Activated CD4-positive, alpha-beta T cell treated with anti-CD3 and anti-CD28 coated beads for 1 hour (primary cell): ENCODE results near the gene TPI1.
"Not testable (repeated sequence)": the region's sequence is repeated elsewhere in the genome, so short reads cannot be mapped to it uniquely, and the experiment has no call there.

Experiments used
- DNase-seq: peaks from one replicate; pipeline ENCODE4 v3.0.0-alpha.2; 2020

The TPI1 gene

DNA sequence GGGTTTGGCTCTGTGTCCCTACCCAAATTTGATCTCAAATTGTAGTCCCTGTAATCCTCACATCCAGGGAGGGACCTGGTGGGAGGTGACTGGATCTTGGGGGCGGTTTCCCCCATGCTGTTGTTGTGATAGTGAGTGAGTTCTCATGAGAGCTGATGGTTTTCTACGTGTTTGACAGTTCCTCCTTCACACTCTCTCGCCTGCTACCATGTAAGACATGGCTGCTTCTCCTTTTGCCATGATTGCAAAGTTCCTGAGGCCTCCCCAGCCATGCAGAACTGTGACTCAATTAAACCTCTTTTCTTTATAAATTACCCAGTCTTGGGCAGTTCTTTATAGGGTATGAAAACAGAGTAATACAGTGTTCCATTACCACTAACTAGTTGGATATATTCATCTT lies 27.0 kb downstream of the TPI1 start:
- DNase-seq, result no peak

DNA sequence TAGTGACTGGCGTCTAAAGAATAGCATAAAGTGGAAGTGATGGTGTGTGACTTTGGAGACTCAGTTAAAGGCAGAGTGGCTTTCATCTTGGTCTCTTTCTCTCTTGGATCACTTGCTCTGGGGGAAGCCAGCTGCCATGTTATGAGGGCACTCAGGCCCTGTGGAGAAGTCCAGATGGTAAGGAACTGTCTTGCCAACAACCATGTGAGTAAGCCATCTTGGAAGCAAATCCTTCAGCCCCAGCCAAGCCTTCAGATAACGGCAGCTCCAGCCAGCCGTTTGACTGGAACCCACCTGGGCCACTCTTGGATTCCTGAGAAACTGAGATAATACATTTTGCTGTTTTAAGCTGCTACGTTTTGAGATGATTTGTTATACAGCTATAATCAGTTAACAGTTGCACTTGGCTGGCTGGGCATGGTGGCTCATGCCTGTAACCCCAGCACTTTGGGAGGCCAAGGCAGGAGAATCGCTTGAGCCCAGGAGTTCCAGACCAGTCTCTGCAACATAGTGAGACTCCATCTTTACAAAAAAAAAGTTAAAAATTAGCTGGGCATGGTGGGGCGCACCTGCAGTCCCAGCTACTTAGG lies 29.6 kb downstream of the TPI1 start:
- DNase-seq, result no peak

DNA sequence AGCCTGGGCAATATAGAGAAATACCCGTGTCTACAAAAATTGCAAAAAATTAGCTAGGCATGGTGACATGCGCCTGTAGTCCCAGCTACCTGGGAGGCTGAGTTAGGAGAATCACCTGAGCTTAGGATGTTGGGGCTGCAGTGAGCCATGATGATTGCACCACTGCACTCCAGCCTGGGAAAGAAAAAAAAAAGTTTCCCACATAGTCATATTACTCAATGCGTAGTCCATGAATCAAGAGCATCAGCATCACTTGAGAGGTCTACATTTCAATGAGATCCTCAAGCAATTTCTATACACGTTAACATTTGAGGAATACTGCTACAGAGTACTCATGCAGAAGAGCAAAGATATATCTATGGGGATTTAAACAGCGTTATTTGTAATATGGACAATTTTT lies 32.1 kb downstream of the TPI1 start:
- no peak for DNase-seq

DNA sequence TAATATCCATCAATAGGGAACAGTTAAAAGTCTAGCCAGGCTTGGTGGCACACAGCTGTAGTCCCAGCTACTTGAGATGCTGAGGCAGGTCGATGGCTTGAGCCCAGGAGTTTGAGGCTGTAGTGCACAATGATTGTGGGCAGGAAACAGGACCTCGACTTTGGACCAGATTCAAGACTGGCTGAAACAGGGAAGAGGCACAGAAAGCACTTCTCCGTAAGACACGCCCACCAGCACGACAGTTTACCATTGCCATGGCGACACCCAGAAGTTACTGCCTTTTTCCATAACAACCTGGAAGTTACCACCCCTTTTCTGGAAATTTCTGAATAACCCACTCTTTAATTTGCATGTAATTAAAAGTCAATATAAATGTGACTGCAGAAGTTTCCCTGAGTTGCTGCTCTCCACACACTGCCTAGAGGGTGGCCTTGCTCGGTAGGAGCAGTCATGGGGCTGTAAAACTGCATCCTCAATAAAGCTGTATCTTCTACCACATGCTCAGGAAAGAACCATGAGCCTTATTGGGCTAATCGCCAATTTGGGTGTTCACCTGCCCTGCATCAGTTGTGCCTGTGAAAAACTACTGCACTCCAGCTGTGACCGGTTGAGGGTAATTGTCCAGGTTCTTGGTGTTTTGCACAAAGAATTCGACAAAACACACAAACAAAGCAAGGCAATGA lies 32.6 kb downstream of the TPI1 start:
- DNase-seq, result no peak

DNA sequence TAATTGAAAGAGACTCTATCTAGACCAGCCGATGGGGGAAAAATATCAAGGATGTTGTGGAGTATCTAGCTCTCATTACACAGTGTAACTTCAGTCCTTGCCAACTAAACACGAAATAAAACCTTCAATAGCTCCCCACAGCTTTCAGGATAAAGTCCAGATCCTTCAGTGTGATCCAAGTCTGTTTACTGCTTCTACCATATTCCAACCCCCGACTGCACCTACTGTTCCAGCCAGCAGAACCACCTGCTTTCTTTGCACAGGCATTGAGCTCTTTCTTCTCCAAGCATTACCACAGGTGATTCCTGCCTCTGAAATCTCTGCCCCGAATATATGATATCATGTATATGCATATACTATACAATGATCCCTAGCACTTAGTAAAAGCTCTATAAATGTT lies 35.1 kb downstream of the TPI1 start:
- no peak for DNase-seq

DNA sequence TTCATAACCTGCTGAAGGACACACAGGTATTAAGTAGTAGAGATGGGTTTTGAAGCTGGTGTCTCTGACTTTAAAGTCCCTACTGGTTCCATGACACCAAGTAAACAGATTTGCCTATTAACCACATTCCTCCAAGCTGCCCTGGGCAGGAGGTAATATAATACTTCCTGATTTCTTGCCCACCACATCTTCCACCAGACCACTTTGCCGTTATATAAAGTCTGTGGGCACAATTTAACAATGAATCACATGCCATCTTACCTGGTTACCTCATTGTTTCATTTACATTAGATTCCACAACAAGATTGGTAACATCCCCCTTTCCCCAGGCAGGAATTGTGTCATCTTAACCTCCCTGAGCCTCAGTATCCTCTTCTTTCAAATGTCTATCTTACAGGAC lies 36.4 kb downstream of the TPI1 start:
- DNase-seq, result no peak

DNA sequence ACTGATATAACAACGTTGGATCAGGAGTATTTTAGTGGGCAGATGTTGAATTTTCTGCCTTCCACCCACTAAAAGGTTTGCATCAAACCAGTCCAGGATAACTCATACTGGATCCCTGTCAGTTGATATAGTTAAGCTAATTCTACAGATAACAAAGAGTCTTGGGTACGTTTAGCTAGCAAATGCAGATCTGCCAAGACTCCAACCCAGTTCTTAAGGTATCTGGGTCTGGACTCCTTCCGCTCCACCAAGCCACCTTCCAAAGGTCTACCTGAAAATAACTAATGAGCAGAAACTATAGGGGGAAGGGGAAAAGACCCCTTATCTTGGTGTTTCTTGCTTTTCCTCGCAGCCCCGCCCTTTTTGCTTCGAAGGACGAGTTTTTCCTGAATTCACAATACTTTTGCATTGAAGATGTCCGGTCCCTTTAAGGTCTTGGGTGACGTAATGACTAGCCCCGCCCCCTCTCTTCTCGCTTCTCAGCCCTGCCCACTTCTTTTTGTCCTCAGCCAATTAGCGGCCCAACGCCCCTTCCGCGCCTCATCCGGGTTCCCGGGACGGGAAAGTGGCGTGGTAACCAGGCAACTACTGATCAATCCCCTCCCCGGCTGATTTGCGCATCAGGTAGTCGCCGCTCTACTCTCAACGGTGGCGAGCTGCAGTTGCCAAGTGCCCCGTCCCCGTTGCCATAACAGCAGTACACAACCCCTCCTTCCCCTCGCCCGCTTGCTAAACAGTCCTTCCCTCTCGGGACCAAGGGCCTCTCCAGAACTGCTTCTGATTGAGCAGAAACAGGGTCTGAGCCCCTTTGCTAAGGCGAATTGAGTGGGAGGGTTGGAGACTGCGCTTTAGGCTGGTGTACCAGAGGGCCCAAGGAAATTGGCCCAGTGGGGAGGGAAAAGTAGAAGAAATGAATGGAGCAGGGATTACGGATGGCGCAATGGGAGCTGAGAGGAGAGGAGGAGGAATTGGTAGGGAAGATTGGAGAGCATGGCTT lies 37.2 kb downstream of the TPI1 start, which contains the start of gene LRRC23:
LRRC23 (plus strand) TSS at position 543 of the 997 bp plus-strand sequence. CDS start 812 bp downstream, outside the sequence.
- DNase-seq, result peak; percentile 95

DNA sequence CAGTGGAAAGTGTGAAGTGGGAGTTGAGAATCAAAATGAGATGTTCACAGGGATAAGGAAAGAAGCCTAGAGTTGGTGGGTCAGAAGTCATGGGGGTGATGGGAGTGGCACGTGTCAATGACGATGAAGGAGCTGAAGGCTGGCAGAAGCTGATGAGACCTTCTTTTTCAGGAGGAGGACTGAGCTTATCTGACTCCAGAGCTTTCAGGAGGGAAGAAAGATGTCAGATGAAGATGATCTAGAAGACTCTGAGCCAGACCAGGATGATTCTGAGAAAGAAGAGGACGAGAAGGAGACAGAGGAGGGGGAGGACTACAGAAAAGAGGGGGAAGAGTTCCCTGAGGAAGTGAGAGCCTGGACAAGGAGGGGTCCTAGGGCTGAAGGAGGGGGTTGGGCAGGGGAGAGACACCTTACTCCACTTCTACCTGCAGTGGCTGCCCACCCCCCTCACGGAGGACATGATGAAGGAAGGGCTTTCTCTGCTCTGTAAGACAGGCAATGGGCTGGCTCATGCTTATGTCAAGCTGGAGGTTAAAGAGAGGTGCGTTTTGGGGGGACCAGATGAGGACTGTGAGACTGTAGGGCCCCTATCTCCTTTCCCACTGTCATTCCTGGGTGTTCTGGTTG lies 38.2 kb downstream of the TPI1 start:
- DNase-seq, result no peak

DNA sequence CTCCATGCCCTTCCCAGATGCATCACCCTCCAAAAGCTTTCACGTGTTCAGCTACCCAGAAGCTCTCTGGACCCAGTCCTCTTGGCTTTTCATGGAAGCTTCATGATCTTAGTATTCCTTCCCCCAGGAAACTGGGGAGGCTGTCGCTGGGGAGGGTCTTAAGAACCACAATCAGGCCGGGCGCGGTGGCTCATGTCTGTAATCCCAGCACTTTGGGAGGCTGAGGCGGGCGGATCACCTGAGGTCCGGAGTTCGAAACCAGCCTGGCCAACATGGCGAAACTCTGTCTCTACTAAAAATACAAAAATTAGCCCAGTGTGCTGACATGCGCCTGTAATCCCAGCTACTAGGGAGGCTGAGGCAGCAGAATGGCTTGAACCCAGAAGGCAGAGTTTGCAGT lies 40.8 kb downstream of the TPI1 start:
- not testable (repeated sequence) for DNase-seq

DNA sequence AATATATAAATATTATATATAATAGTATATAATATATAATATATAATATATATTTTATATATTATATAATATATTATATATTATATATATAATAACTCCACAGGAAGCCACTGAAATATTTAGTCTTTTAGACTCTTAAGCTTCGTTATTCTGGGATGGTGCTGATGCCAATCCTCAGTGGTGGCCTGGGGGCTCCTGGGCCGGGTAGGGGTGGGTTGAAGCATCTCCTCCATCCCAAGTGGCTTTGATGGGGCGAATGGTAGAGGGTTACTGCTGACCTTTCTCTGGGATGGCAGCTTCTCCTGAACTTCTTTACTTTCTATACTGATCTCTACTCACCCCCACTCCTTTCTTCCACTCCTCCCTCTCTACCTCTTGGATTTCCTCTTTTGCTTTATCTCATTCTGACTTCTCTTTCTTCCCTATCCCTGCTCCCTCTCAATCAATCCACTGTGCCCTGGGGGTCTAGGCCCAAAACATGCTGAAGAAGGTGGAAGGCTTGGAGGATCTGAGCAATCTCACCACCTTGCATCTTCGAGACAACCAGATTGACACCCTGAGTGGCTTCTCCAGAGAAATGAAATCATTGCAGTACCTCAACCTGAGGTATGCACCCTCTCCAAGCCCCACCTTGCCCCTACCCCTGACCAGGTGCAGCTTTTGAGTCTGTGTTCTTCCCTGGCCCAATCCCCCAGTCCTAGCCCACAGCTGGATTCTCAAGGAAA lies 42.3 kb downstream of the TPI1 start:
- DNase-seq, result no peak

DNA sequence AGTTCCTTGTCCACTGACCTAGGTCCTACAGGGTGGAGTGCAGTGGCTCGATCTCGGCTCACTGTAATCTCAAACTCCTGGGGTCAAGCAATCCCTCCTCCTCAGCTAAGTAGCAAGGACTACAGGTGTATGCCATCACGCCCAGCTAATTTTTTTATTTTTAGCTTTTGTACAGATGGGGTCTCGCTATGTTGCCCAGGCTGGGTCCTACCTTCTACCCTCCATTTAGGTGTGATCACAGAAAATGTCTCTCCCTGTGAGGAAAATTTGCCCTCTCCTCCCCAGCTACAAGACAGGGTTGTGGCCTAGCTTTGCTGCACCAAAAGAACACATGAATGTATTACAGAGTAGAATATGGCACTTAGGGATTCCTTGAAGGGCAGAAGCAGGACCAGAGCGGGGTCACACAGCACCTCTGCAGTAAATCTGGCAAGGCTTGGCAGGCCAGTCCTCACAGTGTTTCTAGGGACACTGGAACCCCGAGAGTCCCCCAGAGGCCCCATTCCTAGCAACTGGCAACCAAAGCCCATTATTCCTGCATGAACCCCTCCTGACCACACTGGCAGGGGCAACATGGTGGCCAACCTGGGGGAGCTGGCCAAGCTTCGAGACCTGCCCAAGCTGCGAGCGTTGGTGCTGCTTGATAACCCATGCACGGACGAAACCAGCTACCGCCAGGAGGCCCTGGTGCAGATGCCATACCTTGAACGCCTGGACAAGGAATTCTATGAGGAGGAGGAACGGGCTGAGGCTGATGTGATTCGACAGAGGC lies 45.0 kb downstream of the TPI1 start:
- no peak for DNase-seq

DNA sequence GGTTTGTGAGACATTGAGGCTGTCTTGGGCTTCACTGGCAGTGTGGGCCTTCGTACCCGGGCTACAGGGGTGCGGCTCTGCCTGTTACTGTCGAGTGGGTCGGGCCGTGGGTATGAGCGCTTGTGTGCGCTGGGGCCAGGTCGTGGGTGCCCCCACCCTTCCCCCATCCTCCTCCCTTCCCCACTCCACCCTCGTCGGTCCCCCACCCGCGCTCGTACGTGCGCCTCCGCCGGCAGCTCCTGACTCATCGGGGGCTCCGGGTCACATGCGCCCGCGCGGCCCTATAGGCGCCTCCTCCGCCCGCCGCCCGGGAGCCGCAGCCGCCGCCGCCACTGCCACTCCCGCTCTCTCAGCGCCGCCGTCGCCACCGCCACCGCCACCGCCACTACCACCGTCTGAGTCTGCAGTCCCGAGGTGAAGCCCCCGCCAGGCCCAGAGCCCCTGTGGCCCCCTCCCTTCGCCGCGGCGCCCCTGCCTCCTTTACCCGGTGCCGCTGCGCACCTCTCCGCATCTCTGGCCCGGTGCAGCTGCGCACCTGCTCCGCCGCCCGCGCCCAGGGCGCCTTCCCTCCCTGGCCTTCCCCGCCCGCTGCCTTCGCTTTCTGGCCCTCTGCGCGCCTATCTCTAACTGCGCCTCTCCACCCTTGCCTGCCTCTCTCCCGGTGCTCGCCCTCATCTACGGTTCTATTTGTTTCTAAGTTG lies 47.1 kb downstream of the TPI1 start, which contains the start of gene ENO2:
ENO2 (plus strand) TSS at position 335 of the 701 bp plus-strand sequence. CDS start 1,253 bp downstream, outside the sequence.
- peak; percentile 81 for DNase-seq

DNA sequence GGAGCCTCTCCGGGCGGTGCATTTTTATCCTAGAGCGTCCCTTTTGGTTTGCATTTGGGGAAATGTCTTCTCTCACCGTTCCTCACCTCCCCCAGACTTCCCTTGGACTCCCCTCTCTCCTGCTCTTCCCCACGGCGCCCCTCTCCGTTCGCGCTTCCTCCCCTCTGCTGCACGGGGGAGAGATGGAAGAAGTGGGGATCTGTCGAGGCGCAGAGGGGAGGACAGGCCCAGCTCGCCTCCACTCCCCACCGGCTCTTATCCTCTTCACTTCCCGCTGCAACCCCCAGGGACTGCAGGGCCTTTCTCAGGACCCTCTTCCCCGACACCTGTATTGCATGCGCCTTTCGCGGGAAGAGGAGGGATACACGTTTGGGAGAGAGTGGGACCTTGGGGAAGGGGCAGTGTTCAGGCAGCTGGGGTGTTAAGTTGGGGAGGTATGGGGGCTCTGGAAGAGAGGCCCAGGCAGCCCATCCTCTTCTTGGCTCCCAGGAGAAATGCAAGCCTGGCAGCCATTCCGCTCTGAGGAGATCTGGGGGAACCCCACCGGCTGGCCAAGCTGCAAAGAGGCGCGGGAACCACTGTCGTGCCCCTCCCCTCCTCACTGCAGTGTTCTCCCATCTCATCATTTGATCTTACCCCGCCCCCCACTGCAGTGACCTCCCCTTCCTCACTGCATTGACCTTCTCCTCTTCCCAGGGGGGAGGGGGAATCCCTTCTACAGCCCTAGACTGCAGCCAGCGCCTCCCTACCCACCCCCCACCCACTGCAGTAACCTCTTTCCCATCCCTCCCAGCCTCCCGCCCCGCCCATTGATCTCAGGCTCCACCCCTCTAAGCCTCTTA lies 47.8 kb downstream of the TPI1 start:
- no peak for DNase-seq

DNA sequence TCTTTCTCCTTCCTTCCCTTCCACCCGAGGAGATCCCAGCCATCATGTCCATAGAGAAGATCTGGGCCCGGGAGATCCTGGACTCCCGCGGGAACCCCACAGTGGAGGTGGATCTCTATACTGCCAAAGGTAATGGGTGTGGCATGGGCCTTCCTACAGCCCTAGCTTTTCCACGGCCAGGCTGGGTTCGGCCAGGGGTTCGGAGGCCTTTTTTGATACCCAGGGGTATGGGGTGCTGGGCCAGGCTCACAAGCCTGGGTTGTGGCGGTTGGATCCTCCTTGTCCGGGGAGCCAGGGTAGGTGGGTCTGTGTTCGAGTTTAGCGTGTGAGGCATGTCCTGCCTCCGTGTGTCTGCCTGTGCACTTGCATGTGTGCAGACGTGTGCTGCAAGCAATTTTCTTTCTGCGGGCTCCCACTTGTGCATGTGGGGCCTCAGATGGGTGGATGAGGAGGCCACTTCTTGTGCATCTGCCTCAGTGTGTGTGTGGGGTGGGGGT lies 48.5 kb downstream of the TPI1 start:
- DNase-seq, result no peak

DNA sequence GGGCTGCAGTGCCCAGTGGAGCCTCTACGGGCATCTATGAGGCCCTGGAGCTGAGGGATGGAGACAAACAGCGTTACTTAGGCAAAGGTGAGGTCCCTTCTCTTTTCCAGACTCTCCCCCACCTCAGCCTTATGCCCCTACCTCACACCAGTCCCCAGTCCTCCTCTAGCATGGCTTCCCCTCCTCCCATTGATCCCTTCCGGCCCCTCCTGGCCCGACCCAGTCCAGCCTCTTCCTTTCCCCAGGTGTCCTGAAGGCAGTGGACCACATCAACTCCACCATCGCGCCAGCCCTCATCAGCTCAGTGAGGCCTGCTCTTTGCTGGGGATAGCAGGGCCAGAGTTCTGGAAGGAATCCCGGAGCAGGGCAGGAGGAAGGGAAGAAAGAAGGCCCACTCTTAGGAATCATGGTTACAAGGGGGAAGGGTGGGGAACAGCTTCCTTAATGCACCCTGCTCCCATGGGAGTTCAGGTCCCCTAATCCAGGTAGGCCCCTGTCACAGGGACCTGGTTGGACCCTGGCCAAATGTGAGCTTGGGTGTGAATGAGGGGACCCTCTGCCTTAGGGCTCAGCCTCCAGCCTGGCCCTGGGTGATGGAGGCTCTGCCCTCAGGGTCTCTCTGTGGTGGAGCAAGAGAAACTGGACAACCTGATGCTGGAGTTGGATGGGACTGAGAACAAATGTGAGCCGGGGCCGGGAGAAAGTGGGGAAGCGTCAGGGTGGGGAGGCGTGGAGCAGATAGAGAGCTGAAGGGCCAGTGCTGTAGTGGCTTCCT lies 49.3 kb downstream of the TPI1 start:
- no peak for DNase-seq

DNA sequence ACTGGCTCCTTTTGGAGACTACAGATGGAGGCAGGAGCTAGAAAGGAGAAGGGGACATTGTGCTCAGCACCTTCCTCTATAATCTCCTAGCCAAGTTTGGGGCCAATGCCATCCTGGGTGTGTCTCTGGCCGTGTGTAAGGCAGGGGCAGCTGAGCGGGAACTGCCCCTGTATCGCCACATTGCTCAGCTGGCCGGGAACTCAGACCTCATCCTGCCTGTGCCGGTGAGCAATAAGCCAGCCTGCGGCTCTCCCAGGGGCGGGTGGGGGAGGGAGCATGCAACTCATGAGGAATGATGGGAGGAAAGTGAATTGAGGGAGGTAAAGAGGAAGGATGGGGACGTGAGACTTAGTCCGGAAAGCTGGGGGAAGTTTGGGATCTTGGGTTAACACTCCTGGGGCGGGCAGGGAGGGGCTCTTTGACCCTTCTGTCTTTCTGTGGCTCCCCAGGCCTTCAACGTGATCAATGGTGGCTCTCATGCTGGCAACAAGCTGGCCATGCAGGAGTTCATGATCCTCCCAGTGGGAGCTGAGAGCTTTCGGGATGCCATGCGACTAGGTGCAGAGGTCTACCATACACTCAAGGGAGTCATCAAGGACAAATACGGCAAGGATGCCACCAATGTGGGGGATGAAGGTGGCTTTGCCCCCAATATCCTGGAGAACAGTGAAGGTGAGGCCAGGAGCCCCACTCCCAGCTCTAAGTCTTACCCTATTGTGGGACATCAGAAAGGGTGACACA lies 50.3 kb downstream of the TPI1 start:
- no peak for DNase-seq

DNA sequence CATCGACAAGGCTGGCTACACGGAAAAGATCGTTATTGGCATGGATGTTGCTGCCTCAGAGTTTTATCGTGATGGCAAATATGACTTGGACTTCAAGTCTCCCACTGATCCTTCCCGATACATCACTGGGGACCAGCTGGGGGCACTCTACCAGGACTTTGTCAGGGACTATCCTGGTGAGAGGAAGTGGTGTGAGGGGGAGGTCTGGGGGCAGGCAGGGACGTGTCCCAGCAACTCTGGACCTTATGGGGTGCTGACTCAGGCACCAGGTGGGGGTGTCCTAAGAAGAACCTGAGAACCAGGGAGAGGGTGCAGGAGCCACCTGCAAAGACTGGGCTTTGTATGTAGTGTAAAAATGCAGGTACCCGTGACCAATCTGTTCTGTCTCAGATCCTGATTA lies 52.3 kb downstream of the TPI1 start:
- no peak for DNase-seq
